ENCODE results near the gene KHDC3L.

DNA sequence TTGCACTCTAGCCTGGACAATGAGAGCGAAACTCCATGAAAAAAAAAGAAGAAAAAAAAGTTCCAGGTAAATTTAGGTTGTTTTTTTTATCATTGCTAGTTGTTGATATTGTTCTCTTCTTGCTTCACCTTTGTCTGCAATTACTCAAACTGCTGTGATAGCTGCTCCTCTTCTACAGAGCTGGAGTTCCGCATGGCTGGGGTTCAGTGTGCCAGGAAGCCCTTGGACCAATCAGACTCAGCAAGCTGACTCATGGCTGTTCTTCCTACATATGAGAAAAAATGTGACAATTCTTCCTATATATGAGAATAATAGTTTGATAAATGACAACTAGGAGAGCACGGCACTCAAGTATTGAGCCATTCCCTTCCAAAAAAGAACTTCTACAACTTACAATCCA is 36.8 kb upstream of the KHDC3L start:
- TF ChIP-seq SAFB2 (CRISPR knock-in tag; IDR thresholded peaks at IDR 0.05; ENCODE audit: borderline replicate concordance, low read depth), result no peak
- TF ChIP-seq, protein P1, sequence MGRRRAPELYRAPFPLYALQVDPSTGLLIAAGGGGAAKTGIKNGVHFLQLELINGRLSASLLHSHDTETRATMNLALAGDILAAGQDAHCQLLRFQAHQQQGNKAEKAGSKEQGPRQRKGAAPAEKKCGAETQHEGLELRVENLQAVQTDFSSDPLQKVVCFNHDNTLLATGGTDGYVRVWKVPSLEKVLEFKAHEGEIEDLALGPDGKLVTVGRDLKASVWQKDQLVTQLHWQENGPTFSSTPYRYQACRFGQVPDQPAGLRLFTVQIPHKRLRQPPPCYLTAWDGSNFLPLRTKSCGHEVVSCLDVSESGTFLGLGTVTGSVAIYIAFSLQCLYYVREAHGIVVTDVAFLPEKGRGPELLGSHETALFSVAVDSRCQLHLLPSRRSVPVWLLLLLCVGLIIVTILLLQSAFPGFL (CRISPR knock-in tag; IDR thresholded peaks at IDR 0.05), result no peak
- no peak for TF ChIP-seq NR2C2 (CRISPR knock-in tag; IDR thresholded peaks at IDR 0.05; ENCODE audit: borderline replicate concordance)
- TF ChIP-seq PHF20 (CRISPR knock-in tag; IDR thresholded peaks at IDR 0.05), result no peak
- no peak for TF ChIP-seq NBN (conservative IDR thresholded peaks at IDR 0.05)
- no peak for TF ChIP-seq POLR2A (IDR thresholded peaks at IDR 0.05; ENCODE audit: insufficient read depth in 1 of 2, low read depth in 2 of 2, low read length in 2 of 2)
- no peak for TF ChIP-seq THAP11 (CRISPR knock-in tag; IDR thresholded peaks at IDR 0.05)
- TF ChIP-seq MZF1 (CRISPR knock-in tag; IDR thresholded peaks at IDR 0.05; ENCODE audit: borderline replicate concordance), result no peak
- TF ChIP-seq, protein P2, sequence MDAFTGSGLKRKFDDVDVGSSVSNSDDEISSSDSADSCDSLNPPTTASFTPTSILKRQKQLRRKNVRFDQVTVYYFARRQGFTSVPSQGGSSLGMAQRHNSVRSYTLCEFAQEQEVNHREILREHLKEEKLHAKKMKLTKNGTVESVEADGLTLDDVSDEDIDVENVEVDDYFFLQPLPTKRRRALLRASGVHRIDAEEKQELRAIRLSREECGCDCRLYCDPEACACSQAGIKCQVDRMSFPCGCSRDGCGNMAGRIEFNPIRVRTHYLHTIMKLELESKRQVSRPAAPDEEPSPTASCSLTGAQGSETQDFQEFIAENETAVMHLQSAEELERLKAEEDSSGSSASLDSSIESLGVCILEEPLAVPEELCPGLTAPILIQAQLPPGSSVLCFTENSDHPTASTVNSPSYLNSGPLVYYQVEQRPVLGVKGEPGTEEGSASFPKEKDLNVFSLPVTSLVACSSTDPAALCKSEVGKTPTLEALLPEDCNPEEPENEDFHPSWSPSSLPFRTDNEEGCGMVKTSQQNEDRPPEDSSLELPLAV (CRISPR knock-in tag; conservative IDR thresholded peaks at IDR 0.05; ENCODE audit: low read depth), result no peak
- no peak for TF ChIP-seq FOXA3 (CRISPR knock-in tag; IDR thresholded peaks at IDR 0.05)
